HEK293 (cell line): ENCODE results near the gene ZDHHC14.

Source experiments
- CTCF ChIA-PET: fragments of 350-600 bp; formaldehyde crosslinking; extraction: SDS; loops from one replicate; lab custom pipeline; 2021; ENCODE audit warnings: antibody characterized with exemption; lab: Yijun Ruan, JAX
- POLR2A ChIA-PET: fragments of 300-600 bp; formaldehyde crosslinking; extraction: SDS; loops from one replicate; lab custom pipeline; 2020; ENCODE audit warnings: antibody characterized with exemption, inconsistent platforms; lab: Yijun Ruan, JAX
- H3K27ac ChIP-seq: fragments of 200-500 bp; sonication (Bioruptor generic); 2 replicates; pipeline ENCODE4 v1.5.1; 2014; ENCODE audit warnings: low read depth, low read length, control low read depth, inconsistent platforms; ENCODE audit errors: extremely low read depth
- H3K36me3 ChIP-seq, 2 experiments: fragments of 200-500 bp in 1 of 2; sonication (Bioruptor generic) in 1 of 2; 1 replicate in 1 of 2; 2 replicates in 1 of 2; pipeline ENCODE4 v1.5.1; 2014 to 2017; ENCODE audit warnings: inconsistent platforms in 2 of 2, low read length in 2 of 2; ENCODE audit not compliant: control insufficient read depth in 2 of 2, insufficient read depth in 1 of 2
- H3K4me1 ChIP-seq: fragments of 200-500 bp; sonication (Bioruptor generic); 2 replicates; pipeline ENCODE4 v1.5.1; 2014; ENCODE audit warnings: mild to moderate bottlenecking, low read length, inconsistent platforms; ENCODE audit not compliant: control insufficient read depth, insufficient read depth
- H3K4me3 ChIP-seq: 2 replicates; pipeline ENCODE4 v1.5.1; 2011; ENCODE audit warnings: low read depth, mild to moderate bottlenecking, control low read depth, low read length, moderate library complexity
- H3K9me3 ChIP-seq: fragments of 200-500 bp; sonication (Bioruptor generic); 2 replicates; pipeline ENCODE4 v1.5.1; 2014; ENCODE audit warnings: low read depth, low read length, inconsistent platforms; ENCODE audit not compliant: control insufficient read depth, insufficient read depth
- BCL11B ChIP-seq: fragments of 450-650 bp; formaldehyde crosslinking; IDR thresholded peaks from 2 replicates; pipeline ENCODE4 v1.5.1; 2016; ENCODE audit warnings: low read depth, missing biosample characterization, missing genetic modification characterization
- FEZF1 ChIP-seq: fragments of 450-650 bp; formaldehyde crosslinking; IDR thresholded peaks from 2 replicates; pipeline ENCODE4 v1.5.1; 2016; ENCODE audit warnings: missing biosample characterization, missing genetic modification characterization
- KLF8 ChIP-seq: fragments of 450-650 bp; formaldehyde crosslinking; IDR thresholded peaks from 2 replicates; pipeline ENCODE4 v1.5.1; 2016; ENCODE audit warnings: missing biosample characterization, missing genetic modification characterization
- PRDM1 ChIP-seq: fragments of 450-650 bp; formaldehyde crosslinking; IDR thresholded peaks from 2 replicates; pipeline ENCODE4; 2016; ENCODE audit warnings: missing biosample characterization, missing genetic modification characterization
- PRDM4 ChIP-seq: fragments of 450-650 bp; formaldehyde crosslinking; IDR thresholded peaks from 2 replicates; pipeline ENCODE4 v1.5.1; 2017; ENCODE audit warnings: missing biosample characterization, missing genetic modification characterization
- RBAK ChIP-seq: fragments of 450-650 bp; formaldehyde crosslinking; IDR thresholded peaks from 2 replicates; pipeline ENCODE4 v1.5.1; 2016; ENCODE audit warnings: missing biosample characterization, missing genetic modification characterization
- SP7 ChIP-seq: fragments of 450-650 bp; formaldehyde crosslinking; IDR thresholded peaks from 2 replicates; pipeline ENCODE4 v1.5.1; 2016; ENCODE audit warnings: missing biosample characterization, missing genetic modification characterization
- ZNF148 ChIP-seq: fragments of 450-650 bp; formaldehyde crosslinking; IDR thresholded peaks from 2 replicates; pipeline ENCODE4 v1.5.0; 2017; ENCODE audit warnings: missing biosample characterization, missing genetic modification characterization, borderline replicate concordance
- ZNF280C ChIP-seq: fragments of 450-650 bp; formaldehyde crosslinking; IDR thresholded peaks from 2 replicates; pipeline ENCODE4 v1.5.1; 2016; ENCODE audit warnings: missing biosample characterization, missing genetic modification characterization
- ZNF404 ChIP-seq: fragments of 450-650 bp; formaldehyde crosslinking; IDR thresholded peaks from 2 replicates; pipeline ENCODE4 v1.5.1; 2017; ENCODE audit warnings: missing biosample characterization, missing genetic modification characterization
- ZNF426 ChIP-seq: fragments of 450-650 bp; formaldehyde crosslinking; IDR thresholded peaks from 2 replicates; pipeline ENCODE4 v1.5.1; 2017; ENCODE audit warnings: missing biosample characterization, missing genetic modification characterization, mild to moderate bottlenecking, inconsistent platforms, moderate library complexity
- ZNF544 ChIP-seq: fragments of 450-650 bp; formaldehyde crosslinking; IDR thresholded peaks from 2 replicates; pipeline ENCODE4 v1.5.0; 2017; ENCODE audit warnings: missing biosample characterization, missing genetic modification characterization
- ZNF548 ChIP-seq: fragments of 450-650 bp; formaldehyde crosslinking; IDR thresholded peaks from 2 replicates; pipeline ENCODE4 v1.5.1; 2016; ENCODE audit warnings: missing biosample characterization, missing genetic modification characterization
- ZNF571 ChIP-seq: fragments of 450-650 bp; formaldehyde crosslinking; IDR thresholded peaks from 2 replicates; pipeline ENCODE4 v1.5.0; 2017; ENCODE audit warnings: missing biosample characterization, missing genetic modification characterization
- ZNF670 ChIP-seq: fragments of 450-650 bp; formaldehyde crosslinking; IDR thresholded peaks from 2 replicates; pipeline ENCODE4 v1.5.1; 2016; ENCODE audit warnings: missing biosample characterization, missing genetic modification characterization, low read depth
- ZNF76 ChIP-seq: fragments of 450-650 bp; formaldehyde crosslinking; IDR thresholded peaks from 2 replicates; pipeline ENCODE4; 2016; ENCODE audit warnings: low read depth, missing biosample characterization, missing genetic modification characterization, borderline replicate concordance
- ZNF768 ChIP-seq: fragments of 450-650 bp; formaldehyde crosslinking; IDR thresholded peaks from 2 replicates; pipeline ENCODE4 v1.5.1; 2018; ENCODE audit warnings: missing biosample characterization, mild to moderate bottlenecking, missing genetic modification characterization
- ZSCAN16 ChIP-seq: fragments of 450-650 bp; formaldehyde crosslinking; IDR thresholded peaks from 2 replicates; pipeline ENCODE4 v1.5.1; 2016; ENCODE audit warnings: missing biosample characterization, missing genetic modification characterization
- ZSCAN4 ChIP-seq: fragments of 450-650 bp; formaldehyde crosslinking; IDR thresholded peaks from 2 replicates; pipeline ENCODE4 v1.5.1; 2017; ENCODE audit warnings: missing biosample characterization, missing genetic modification characterization

ZDHHC14 gene

GRCh38 chr6:157627195-157627966 lies 246.4 kb downstream of the ZDHHC14 start (continued):
- no peak for TF ChIP-seq ZSCAN4

GRCh38 chr6:157628463-157628862 lies 247.5 kb downstream of the ZDHHC14 start:
- CTCF ChIA-PET: no interaction called here
- POLR2A ChIA-PET: no interaction called here
- no peaks in the 10 kb centered on the region for H3K9me3 ChIP-seq
- no peak overlapping the region for H3K4me3 ChIP-seq
- TF ChIP-seq ZNF544 (tag by site-specific recombination) (no peak), PRDM1 (tag by site-specific recombination) (peak; percentile 56; the same call in 1 of the 2 replicates)
- H3K36me3 ChIP-seq: peaks cover 0 to 3% of the 10 kb centered on the region in 2 experiments; a peak in 2 of 3 replicates
- H3K27ac ChIP-seq: no peak overlapping the region
- no peaks in the 10 kb centered on the region; the same call in 1 of the 2 replicates for H3K4me1 ChIP-seq

- TF ChIP-seq ZNF280C (tag by site-specific recombination) (no peak), ZNF76 (tag by site-specific recombination) (no peak), ZNF768 (no peak), ZSCAN16 (tag by site-specific recombination) (no peak), ZNF426 (tag by site-specific recombination) (no peak), PRDM4 (tag by site-specific recombination) (no peak), ZNF571 (tag by site-specific recombination) (no peak), RBAK (tag by site-specific recombination) (no peak), ZNF548 (tag by site-specific recombination) (no peak), SP7 (tag by site-specific recombination) (no peak), ZNF148 (tag by site-specific recombination) (no peak), BCL11B (tag by site-specific recombination) (no peak), PRDM1 (tag by site-specific recombination) (no peak), ZNF670 (no peak), ZNF404 (tag by site-specific recombination) (no peak), FEZF1 (tag by site-specific recombination) (no peak), KLF8 (no peak)
- CTCF ChIA-PET: no interaction called here
- POLR2A ChIA-PET: no interaction called here
- Histone ChIP-seq H3K36me3 (peaks cover 0 to 3% of the 10 kb centered on the region in 2 experiments; a peak in 2 of 3 replicates), H3K9me3 (no peaks in the 10 kb centered on the region), H3K4me1 (no peaks in the 10 kb centered on the region; the same call in 1 of the 2 replicates), H3K4me3 (no peak overlapping the region), H3K27ac (no peak overlapping the region)
Observed at GRCh38 chr6:157629220-157629619, 248.2 kb downstream of the ZDHHC14 start.
